ENCODE results near the gene TGFBR3. TPM values are rescaled to one million over a fixed set of nuclear protein-coding genes. Genes with fewer than 3 reads are reported as not detected.

TGFBR3 gene
- total RNA-seq, 1 donor = 118 TPM

DNA sequence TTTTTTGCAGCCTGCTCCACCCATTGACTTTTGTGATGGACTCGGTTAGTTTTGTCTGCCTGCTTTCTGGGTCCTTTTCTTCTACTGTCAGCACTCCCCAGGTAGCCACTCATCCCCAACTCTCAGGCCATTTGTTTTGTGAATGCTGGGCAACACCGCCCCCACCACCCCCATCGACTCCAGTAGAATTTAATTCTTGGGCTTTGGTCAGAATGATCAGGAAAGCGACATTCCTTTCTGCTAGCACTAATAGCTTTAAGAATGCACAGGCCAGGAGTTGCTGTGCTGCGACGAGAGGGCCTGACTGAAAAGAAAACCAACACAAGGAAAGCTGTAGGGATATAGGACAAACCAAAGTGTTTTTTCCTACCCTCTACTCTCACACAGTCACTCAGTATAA lies 240.9 kb downstream of the TGFBR3 start:
- TF ChIP-seq, protein P1, sequence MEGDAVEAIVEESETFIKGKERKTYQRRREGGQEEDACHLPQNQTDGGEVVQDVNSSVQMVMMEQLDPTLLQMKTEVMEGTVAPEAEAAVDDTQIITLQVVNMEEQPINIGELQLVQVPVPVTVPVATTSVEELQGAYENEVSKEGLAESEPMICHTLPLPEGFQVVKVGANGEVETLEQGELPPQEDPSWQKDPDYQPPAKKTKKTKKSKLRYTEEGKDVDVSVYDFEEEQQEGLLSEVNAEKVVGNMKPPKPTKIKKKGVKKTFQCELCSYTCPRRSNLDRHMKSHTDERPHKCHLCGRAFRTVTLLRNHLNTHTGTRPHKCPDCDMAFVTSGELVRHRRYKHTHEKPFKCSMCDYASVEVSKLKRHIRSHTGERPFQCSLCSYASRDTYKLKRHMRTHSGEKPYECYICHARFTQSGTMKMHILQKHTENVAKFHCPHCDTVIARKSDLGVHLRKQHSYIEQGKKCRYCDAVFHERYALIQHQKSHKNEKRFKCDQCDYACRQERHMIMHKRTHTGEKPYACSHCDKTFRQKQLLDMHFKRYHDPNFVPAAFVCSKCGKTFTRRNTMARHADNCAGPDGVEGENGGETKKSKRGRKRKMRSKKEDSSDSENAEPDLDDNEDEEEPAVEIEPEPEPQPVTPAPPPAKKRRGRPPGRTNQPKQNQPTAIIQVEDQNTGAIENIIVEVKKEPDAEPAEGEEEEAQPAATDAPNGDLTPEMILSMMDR (IDR thresholded peaks at IDR 0.05; ENCODE audit: insufficient read depth, low read length) = no peak
- DNase-seq (ENCODE audit: low read depth) = no peak
- H3K4me3 ChIP-seq (ENCODE audit: low read depth, low read length) = no peak overlapping the region

DNA sequence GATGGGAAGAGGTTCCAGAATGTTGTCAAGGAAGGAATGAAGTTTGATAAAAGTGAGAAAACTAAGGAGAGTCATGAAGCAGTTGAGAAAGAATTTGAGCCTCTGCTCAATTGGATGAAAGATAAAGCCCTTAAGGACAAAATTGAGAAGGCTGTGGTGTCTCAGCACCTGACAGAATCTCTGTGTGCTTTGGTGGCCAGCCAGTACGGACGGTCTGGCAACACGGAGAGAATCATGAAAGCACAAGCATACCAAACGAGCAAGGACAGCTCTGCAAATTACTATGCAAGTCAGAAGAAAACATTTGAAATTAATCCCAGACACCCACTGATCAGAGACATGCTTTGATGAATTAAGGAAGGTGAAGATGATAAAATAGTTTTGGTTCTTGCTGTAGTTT lies 242.5 kb downstream of the TGFBR3 start:
- TF ChIP-seq, protein P1 (IDR thresholded peaks at IDR 0.05; ENCODE audit: insufficient read depth, low read length) = no peak
- no peak overlapping the region for H3K4me3 ChIP-seq (ENCODE audit: low read depth, low read length)
- DNase-seq (ENCODE audit: low read depth) = peak; percentile 14

DNA sequence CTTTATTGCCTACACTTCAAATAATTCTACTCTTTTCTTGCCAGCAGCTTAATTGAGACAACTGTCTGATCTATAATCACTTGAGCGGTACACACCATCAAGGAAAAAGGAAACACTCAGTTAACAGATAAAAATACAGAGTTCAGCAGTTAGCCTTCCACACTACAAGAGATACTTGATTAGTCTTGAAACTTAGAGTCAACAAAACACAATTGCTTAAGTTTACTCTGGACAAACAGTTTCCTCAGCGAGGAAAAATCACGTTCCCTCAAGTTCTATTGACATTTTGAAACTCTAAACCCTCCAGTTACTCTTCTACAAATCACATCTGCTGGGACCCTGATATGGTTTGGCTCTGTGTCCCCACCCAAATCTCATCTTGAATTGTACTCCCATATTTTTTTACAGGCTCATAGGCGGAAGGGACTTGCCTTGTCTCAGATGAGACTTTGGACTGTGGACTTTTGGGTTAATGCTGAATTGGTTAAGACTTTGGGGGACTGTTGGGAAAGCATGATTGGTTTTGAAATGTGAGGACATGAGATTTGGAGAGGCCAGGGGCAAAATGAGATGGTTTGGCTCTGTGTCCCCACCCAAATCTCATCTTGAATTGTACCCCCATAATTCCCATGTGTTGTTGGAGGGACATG lies 244.9 kb downstream of the TGFBR3 start:
- TF ChIP-seq, protein P1 (IDR thresholded peaks at IDR 0.05; ENCODE audit: insufficient read depth, low read length) = no peak
- DNase-seq (ENCODE audit: low read depth) = no peak
- H3K4me3 ChIP-seq (ENCODE audit: low read depth, low read length) = no peak overlapping the region

DNA sequence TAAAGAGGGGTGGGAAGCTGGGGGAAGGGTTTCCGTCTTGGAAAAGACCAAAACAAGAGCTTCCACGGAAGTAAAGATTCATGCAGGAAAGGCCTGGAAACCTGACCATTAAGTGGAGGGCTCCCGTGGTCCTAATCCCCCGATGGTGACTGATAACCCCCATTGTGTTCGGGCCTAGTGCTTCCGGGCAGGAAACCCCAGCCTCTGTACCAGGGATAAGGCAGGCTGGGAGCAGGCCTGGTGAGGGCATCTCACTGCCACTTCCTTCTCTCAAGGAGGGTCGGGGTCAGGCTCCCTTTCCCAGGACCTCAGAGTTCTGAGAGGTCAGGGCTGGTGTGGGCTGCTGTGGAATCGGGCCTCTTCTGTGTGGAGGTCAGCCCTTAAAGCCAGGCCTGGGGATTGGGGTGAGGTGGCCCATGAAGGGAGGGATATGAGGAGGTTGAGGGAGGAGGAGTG lies 248.4 kb downstream of the TGFBR3 start:
- no peak overlapping the region for H3K4me3 ChIP-seq (ENCODE audit: low read depth, low read length)
- no peak for DNase-seq (ENCODE audit: low read depth)
- TF ChIP-seq, protein P1 (IDR thresholded peaks at IDR 0.05; ENCODE audit: insufficient read depth, low read length) = no peak

DNA sequence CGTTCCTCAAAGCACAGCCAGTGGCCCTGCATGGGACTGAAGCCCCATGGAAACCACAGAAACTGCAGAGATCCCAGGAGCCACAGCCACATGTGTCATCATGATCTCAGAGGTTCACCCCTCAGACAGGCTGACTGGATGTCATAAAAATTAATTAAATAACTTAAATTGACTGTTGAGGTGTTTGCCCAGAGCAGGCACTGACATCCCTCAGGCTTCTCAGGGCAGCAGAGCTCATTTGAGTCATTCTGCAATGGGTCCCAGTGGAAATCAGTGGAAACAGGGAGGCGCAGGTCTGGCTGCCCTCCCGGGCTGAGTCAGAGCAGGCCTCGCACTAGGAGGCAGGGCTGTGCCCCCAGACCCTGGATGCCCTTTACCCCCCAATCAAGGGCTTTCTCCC lies 250.2 kb downstream of the TGFBR3 start:
- TF ChIP-seq, protein P1 (IDR thresholded peaks at IDR 0.05; ENCODE audit: insufficient read depth, low read length) = no peak
- peak; percentile 16 for DNase-seq (ENCODE audit: low read depth)
- no peak overlapping the region for H3K4me3 ChIP-seq (ENCODE audit: low read depth, low read length)

DNA sequence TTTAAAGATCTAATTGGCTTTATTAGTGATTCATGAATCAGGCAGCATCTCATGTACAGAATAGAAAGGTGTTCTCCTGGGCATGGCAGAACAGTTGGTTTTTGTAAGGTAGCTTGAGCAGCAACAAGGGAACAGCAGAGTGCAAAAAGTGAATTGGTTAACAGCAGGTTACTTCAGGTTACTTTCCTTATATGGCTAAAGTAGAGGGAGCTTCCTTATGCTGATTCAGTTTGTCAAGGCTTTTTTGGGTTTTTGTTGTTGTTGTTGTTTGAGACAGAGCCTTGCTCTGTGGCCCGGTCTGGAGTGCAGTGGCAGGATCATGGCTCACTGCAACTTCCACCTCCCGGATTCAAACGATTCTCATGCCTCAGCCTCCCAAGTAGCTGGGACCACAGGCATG lies 252.5 kb downstream of the TGFBR3 start:
- no peak for DNase-seq (ENCODE audit: low read depth)
- no peak overlapping the region for H3K4me3 ChIP-seq (ENCODE audit: low read depth, low read length)
- TF ChIP-seq, protein P1 (IDR thresholded peaks at IDR 0.05; ENCODE audit: insufficient read depth, low read length) = no peak
